LNCaP clone FGC (cell line): ENCODE data around the gene SSBP2.
"Not testable (repeated sequence)": the region's sequence is repeated elsewhere in the genome, so short reads cannot be mapped to it uniquely, and the experiment has no call there.

Source experiments
- DNase-seq: peaks from one replicate; pipeline ENCODE4 v3.0.0-alpha.2; 2011; ENCODE audit warnings: low read depth
- H3K4me3 ChIP-seq: 2 replicates; pipeline ENCODE4 v1.5.1; 2011; ENCODE audit warnings: mild to moderate bottlenecking, low read depth, low read length, control low read depth
- CTCF ChIP-seq: IDR thresholded peaks from 2 replicates; pipeline ENCODE4 v1.5.1; 2012; ENCODE audit warnings: mild to moderate bottlenecking; ENCODE audit not compliant: control insufficient read depth, insufficient read depth; ENCODE audit errors: extremely low read depth

The SSBP2 gene

GRCh38 chr5:81601919-81602318 is 149.0 kb downstream of the SSBP2 start:
- H3K4me3 ChIP-seq: no peak overlapping the region
- no peak for TF ChIP-seq CTCF
- DNase-seq: no peak

GRCh38 chr5:81592085-81592484 is 158.8 kb downstream of the SSBP2 start:
- not testable (repeated sequence) for H3K4me3 ChIP-seq, DNase-seq

DNA sequence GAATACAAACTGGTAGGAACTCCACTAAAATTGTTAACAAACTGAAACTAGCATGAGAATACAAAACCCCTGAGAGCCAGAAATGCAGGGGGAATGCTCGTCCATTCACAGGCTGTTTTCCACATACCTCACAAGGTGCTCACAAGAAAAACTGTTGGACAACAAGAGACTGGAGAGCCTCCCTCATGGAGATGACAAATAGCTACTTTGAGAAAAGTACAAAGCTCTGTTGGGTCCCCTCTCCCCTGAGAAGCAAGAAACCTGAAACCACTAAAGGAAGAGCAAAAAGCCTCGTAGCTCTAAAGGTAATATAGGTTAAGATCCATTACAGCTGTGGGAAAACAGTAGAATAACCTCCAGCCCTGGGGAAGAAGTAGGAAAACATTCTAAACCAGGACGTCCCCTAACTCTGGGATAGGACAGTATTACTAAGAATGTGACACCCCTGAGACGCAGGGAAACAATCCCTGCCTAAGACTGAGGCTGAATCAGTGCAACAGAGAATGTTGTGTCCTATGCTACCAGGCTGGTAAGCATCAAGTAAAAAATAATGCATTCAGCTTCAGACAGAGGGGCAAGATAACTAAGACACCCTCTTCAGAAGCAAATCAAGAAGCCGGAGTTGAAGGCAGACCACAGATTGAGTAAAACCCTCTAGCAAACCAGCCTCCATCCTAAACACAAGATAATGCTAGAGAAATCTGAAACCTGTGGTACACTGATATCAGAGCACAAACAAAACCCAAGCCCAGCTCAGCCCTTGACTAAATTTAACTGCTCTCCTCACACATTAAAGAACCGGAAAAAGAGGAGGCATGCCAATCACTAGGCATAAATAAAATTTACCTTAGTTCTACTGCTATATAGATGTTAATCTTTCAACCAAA is 160.2 kb downstream of the SSBP2 start:
- no peak for DNase-seq
- H3K4me3 ChIP-seq: no peak overlapping the region
- no peak for TF ChIP-seq CTCF

GRCh38 chr5:81579262-81579924 is 171.5 kb downstream of the SSBP2 start:
- DNase-seq: no peak
- TF ChIP-seq CTCF: no peak
- no peak overlapping the region for H3K4me3 ChIP-seq

- no peak for DNase-seq
- H3K4me3 ChIP-seq: no peak overlapping the region
- TF ChIP-seq CTCF: no peak
Measured at GRCh38 chr5:81577091-81577490, 173.8 kb downstream of the SSBP2 start.

- no peak for DNase-seq
Measured at GRCh38 chr5:81575924-81576323, 175.0 kb downstream of the SSBP2 start.

More at GRCh38 chr5:81575924-81576323, 175.0 kb downstream of the SSBP2 start:
- H3K4me3 ChIP-seq: no peak overlapping the region
- no peak for TF ChIP-seq CTCF
